ENCODE measurements around the gene KHDC4. TPM values are rescaled to one million over a fixed set of nuclear protein-coding genes. Genes with fewer than 3 reads are reported as not detected.

KHDC4 gene
- polyA plus RNA-seq, 1 donor from 2014 or later: 97.1 TPM

GRCh38 chr1:155900161-155900560, 34.1 kb downstream of the KHDC4 start:
- Histone ChIP-seq H3K9ac (ENCODE audit: low read length) (no peak overlapping the region), H3K9me3 (ENCODE audit: low read length) (no peaks in the 10 kb centered on the region), H3K27ac (ENCODE audit: low read length) (no peak overlapping the region), H3K9me2 (ENCODE audit: insufficient read depth, low read length) (no peaks in the 10 kb centered on the region), H3F3A (ENCODE audit: insufficient read depth, low read length, poor library complexity, severe bottlenecking) (no peaks in the 10 kb centered on the region), H3K79me2 (replicated peaks; ENCODE audit: insufficient read depth, low read length) (no peaks in the 10 kb centered on the region), H4K20me1 (ENCODE audit: insufficient read depth) (no peaks in the 10 kb centered on the region), H2AFZ (ENCODE audit: low read depth, low read length) (no peak overlapping the region), H3K27me3 (ENCODE audit: insufficient read depth, low read depth, low read length) (no peaks in the 10 kb centered on the region), H3K4me3 (ENCODE audit: low read length) (no peak overlapping the region), H3K36me3 (ENCODE audit: insufficient read depth, low read length) (peaks cover 9% of the 10 kb centered on the region), H3K4me2 (ENCODE audit: low read length) (no peak overlapping the region)
- TF ChIP-seq EZH2 (IDR thresholded peaks at IDR 0.05; ENCODE audit: borderline replicate concordance, insufficient read depth, low read length, poor library complexity, severe bottlenecking) (no peak), MXI1 (conservative IDR thresholded peaks at IDR 0.05; ENCODE audit: poor library complexity, severe bottlenecking) (no peak), REST (IDR thresholded peaks at IDR 0.05; ENCODE audit: borderline replicate concordance) (no peak)

GRCh38 chr1:155899683-155900082, 34.5 kb downstream of the KHDC4 start:
- H3K4me2 ChIP-seq (ENCODE audit: low read length): no peak overlapping the region

GRCh38 chr1:155898888-155899287, 35.3 kb downstream of the KHDC4 start:
- Histone ChIP-seq H3K36me3 (ENCODE audit: insufficient read depth, low read length) (peaks cover 9% of the 10 kb centered on the region), H3K27ac (ENCODE audit: low read length) (no peak overlapping the region), H4K20me1 (ENCODE audit: insufficient read depth) (no peaks in the 10 kb centered on the region), H3K9ac (ENCODE audit: low read length) (no peak overlapping the region), H3K79me2 (replicated peaks; ENCODE audit: insufficient read depth, low read length) (no peaks in the 10 kb centered on the region), H2AFZ (ENCODE audit: low read depth, low read length) (no peak overlapping the region), H3K4me3 (ENCODE audit: low read length) (no peak overlapping the region), H3K27me3 (ENCODE audit: insufficient read depth, low read depth, low read length) (no peaks in the 10 kb centered on the region), H3K9me3 (ENCODE audit: low read length) (no peaks in the 10 kb centered on the region), H3F3A (ENCODE audit: insufficient read depth, low read length, poor library complexity, severe bottlenecking) (no peaks in the 10 kb centered on the region), H3K9me2 (ENCODE audit: insufficient read depth, low read length) (no peaks in the 10 kb centered on the region), H3K4me2 (ENCODE audit: low read length) (no peak overlapping the region)
- TF ChIP-seq MXI1 (conservative IDR thresholded peaks at IDR 0.05; ENCODE audit: poor library complexity, severe bottlenecking) (no peak), CTCF (IDR thresholded peaks at IDR 0.05; ENCODE audit: poor library complexity, severe bottlenecking) (no peak), RAD21 (conservative IDR thresholded peaks at IDR 0.05) (no peak), POLR2AphosphoS5 (IDR thresholded peaks at IDR 0.05) (no peak), EZH2 (IDR thresholded peaks at IDR 0.05; ENCODE audit: borderline replicate concordance, insufficient read depth, low read length, poor library complexity, severe bottlenecking) (no peak), SMC3 (conservative IDR thresholded peaks at IDR 0.05; ENCODE audit: poor library complexity) (no peak), REST (IDR thresholded peaks at IDR 0.05; ENCODE audit: borderline replicate concordance) (no peak), TAF1 (IDR thresholded peaks at IDR 0.05; ENCODE audit: low read depth) (no peak)

More at GRCh38 chr1:155899683-155900082, 34.5 kb downstream of the KHDC4 start:
- Histone ChIP-seq H4K20me1 (ENCODE audit: insufficient read depth) (no peaks in the 10 kb centered on the region), H3K27ac (ENCODE audit: low read length) (no peak overlapping the region), H3K79me2 (replicated peaks; ENCODE audit: insufficient read depth, low read length) (no peaks in the 10 kb centered on the region), H3K9me3 (ENCODE audit: low read length) (no peaks in the 10 kb centered on the region), H3K9me2 (ENCODE audit: insufficient read depth, low read length) (no peaks in the 10 kb centered on the region), H3K9ac (ENCODE audit: low read length) (no peak overlapping the region), H3F3A (ENCODE audit: insufficient read depth, low read length, poor library complexity, severe bottlenecking) (no peaks in the 10 kb centered on the region), H2AFZ (ENCODE audit: low read depth, low read length) (no peak overlapping the region), H3K4me3 (ENCODE audit: low read length) (no peak overlapping the region), H3K36me3 (ENCODE audit: insufficient read depth, low read length) (peaks cover 9% of the 10 kb centered on the region), H3K27me3 (ENCODE audit: insufficient read depth, low read depth, low read length) (no peaks in the 10 kb centered on the region)
- TF ChIP-seq CTCF (IDR thresholded peaks at IDR 0.05; ENCODE audit: poor library complexity, severe bottlenecking): no peak

All from neural cell (in vitro differentiated cells).